H9 (cell line): ENCODE measurements around the gene ARSH. TPM values are rescaled to one million over a fixed set of nuclear protein-coding genes. Genes with fewer than 3 reads are reported as not detected.

Experiments used
- DNase-seq: peaks from one replicate; pipeline ENCODE4 v3.0.0-alpha.2; 2017
- H2AFZ ChIP-seq: one replicate; pipeline ENCODE4 v1.6.1; 2013; ENCODE audit warnings: mild to moderate bottlenecking, low read length, control low read depth, moderate library complexity
- H2AK5ac ChIP-seq: 2 replicates; pipeline ENCODE4 v1.6.1; 2013; ENCODE audit warnings: low read length, control low read depth, mixed read lengths; ENCODE audit not compliant: insufficient read length
- H2BK120ac ChIP-seq: one replicate; pipeline ENCODE4 v1.6.1; 2013; ENCODE audit warnings: low read depth, mild to moderate bottlenecking, low read length, control low read depth, inconsistent platforms; ENCODE audit not compliant: poor library complexity, severe bottlenecking
- H2BK12ac ChIP-seq: 2 replicates; pipeline ENCODE4 v1.6.1; 2013; ENCODE audit warnings: low read length, control low read depth, mixed read lengths, low read depth; ENCODE audit not compliant: insufficient read length
- H2BK15ac ChIP-seq: 2 replicates; pipeline ENCODE4 v1.6.1; 2013; ENCODE audit warnings: low read depth, low read length, control low read depth
- H2BK20ac ChIP-seq: one replicate; pipeline ENCODE4 v1.6.1; 2013; ENCODE audit warnings: low read depth, mild to moderate bottlenecking, low read length, control low read depth, inconsistent platforms; ENCODE audit not compliant: poor library complexity, severe bottlenecking
- H2BK5ac ChIP-seq: 2 replicates; pipeline ENCODE4 v1.6.1; 2013; ENCODE audit warnings: low read length, control low read depth, mixed read lengths; ENCODE audit not compliant: insufficient read length
- H3K14ac ChIP-seq: 2 replicates; pipeline ENCODE4 v1.6.1; 2013; ENCODE audit warnings: low read length, control low read depth; ENCODE audit not compliant: insufficient read depth
- H3K18ac ChIP-seq: 2 replicates; pipeline ENCODE4 v1.6.1; 2013; ENCODE audit warnings: low read depth, mild to moderate bottlenecking, mixed read lengths, low read length, control low read depth; ENCODE audit not compliant: insufficient read length
- H3K23ac ChIP-seq: 2 replicates; pipeline ENCODE4 v1.6.1; 2013; ENCODE audit warnings: low read length, control low read depth, mixed read lengths, low read depth; ENCODE audit not compliant: insufficient read length
- H3K23me2 ChIP-seq: 2 replicates; pipeline ENCODE4 v1.6.1; 2013; ENCODE audit warnings: low read depth, mild to moderate bottlenecking, mixed read lengths, low read length, control low read depth; ENCODE audit not compliant: insufficient read length, poor library complexity, severe bottlenecking
- H3K27ac ChIP-seq: 2 replicates; pipeline ENCODE4 v1.5.1; 2013; ENCODE audit warnings: low read length, control low read depth, mixed read lengths, low read depth; ENCODE audit not compliant: insufficient read length
- H3K27me3 ChIP-seq: 2 replicates; pipeline ENCODE4 v1.6.1; 2013; ENCODE audit warnings: low read length, control low read depth, inconsistent platforms; ENCODE audit not compliant: insufficient read depth
- H3K4ac ChIP-seq: 2 replicates; pipeline ENCODE4 v1.6.1; 2013; ENCODE audit warnings: low read depth, mild to moderate bottlenecking, control low read depth, inconsistent platforms, low read length, moderate library complexity
- H3K4me1 ChIP-seq: 2 replicates; pipeline ENCODE4 v1.6.1; 2013; ENCODE audit warnings: low read length, control low read depth, inconsistent platforms; ENCODE audit not compliant: insufficient read depth
- H3K4me2 ChIP-seq: 2 replicates; pipeline ENCODE4 v1.6.1; 2013; ENCODE audit warnings: low read length, control low read depth, mixed read lengths; ENCODE audit not compliant: insufficient read length, insufficient read depth
- H3K56ac ChIP-seq: 2 replicates; pipeline ENCODE4 v1.6.1; 2013; ENCODE audit warnings: low read depth, mild to moderate bottlenecking, mixed read lengths, low read length, control low read depth; ENCODE audit not compliant: insufficient read length
- H3K79me1 ChIP-seq: 2 replicates; pipeline ENCODE4 v1.6.1; 2013; ENCODE audit warnings: low read depth, mild to moderate bottlenecking, moderate library complexity, low read length, control low read depth, inconsistent platforms; ENCODE audit not compliant: insufficient read depth, poor library complexity, severe bottlenecking
- H3K79me2 ChIP-seq: 2 replicates; pipeline ENCODE4 v1.6.1; 2013; ENCODE audit warnings: low read length, control low read depth, inconsistent platforms; ENCODE audit not compliant: insufficient read depth
- H3K9ac ChIP-seq: 2 replicates; pipeline ENCODE4 v1.6.1; 2013; ENCODE audit warnings: low read length, control low read depth, mixed read lengths; ENCODE audit not compliant: insufficient read length; ENCODE audit errors: extremely low read depth
- H3K9me3 ChIP-seq: one replicate; pipeline ENCODE4 v1.6.1; 2013; ENCODE audit warnings: low read depth, low read length, inconsistent platforms; ENCODE audit not compliant: control insufficient read depth
- H3T11ph ChIP-seq: one replicate; pipeline ENCODE4 v1.6.1; 2013; ENCODE audit warnings: mild to moderate bottlenecking, low read length, control low read depth, inconsistent platforms
- H4K20me1 ChIP-seq: one replicate; pipeline ENCODE4 v1.6.1; 2013; ENCODE audit not compliant: control insufficient read depth, insufficient read length, insufficient read depth
- H4K5ac ChIP-seq: 2 replicates; pipeline ENCODE4 v1.6.1; 2013; ENCODE audit warnings: low read depth, mild to moderate bottlenecking, mixed read lengths, low read length, control low read depth; ENCODE audit not compliant: insufficient read length
- H4K8ac ChIP-seq: replicated peaks from 2 replicates; pipeline ENCODE4 v1.6.1; 2013; ENCODE audit warnings: low read length, control low read depth, mixed read lengths, low read depth; ENCODE audit not compliant: insufficient read length
- H4K91ac ChIP-seq: 2 replicates; pipeline ENCODE4 v1.6.1; 2013; ENCODE audit warnings: low read depth, mild to moderate bottlenecking, moderate library complexity, mixed read lengths, low read length, control low read depth; ENCODE audit not compliant: insufficient read length
- H3K27ac Mint-ChIP-seq, 3 experiments: 2 replicates in 2 of 3; 3 replicates in 1 of 3; pipeline ENCODE4 v1.8.0; 2020 to 2021; ENCODE audit warnings: mixed read lengths in 3 of 3, mild to moderate bottlenecking in 1 of 3, moderate library complexity in 1 of 3
- H3K27me3 Mint-ChIP-seq: 2 replicates; pipeline ENCODE4 v1.8.0; 2021; ENCODE audit warnings: low read depth, mild to moderate bottlenecking, moderate library complexity, mixed read lengths
- H3K36me3 Mint-ChIP-seq, 3 experiments: 2 replicates in 2 of 3; 3 replicates in 1 of 3; pipeline ENCODE4 v1.8.0; 2020 to 2021; ENCODE audit warnings: low read depth in 3 of 3, mixed read lengths in 3 of 3; ENCODE audit not compliant: insufficient read depth in 1 of 3
- H3K4me1 Mint-ChIP-seq, 2 experiments: 2 replicates each; pipeline ENCODE4 v1.8.0; 2020; ENCODE audit warnings: mixed read lengths in 2 of 2
- H3K4me3 Mint-ChIP-seq, 2 experiments: 2 replicates in 1 of 2; 3 replicates in 1 of 2; pipeline ENCODE4 v1.8.0; 2020 to 2021; ENCODE audit warnings: mild to moderate bottlenecking in 2 of 2, mixed read lengths in 2 of 2, moderate library complexity in 1 of 2
- H3K9me3 Mint-ChIP-seq, 2 experiments: 2 replicates in 1 of 2; 3 replicates in 1 of 2; pipeline ENCODE4 v1.8.0; 2020; ENCODE audit warnings: mild to moderate bottlenecking in 2 of 2, mixed read lengths in 2 of 2, moderate library complexity in 1 of 2
- CTCF ChIP-seq: fragments of 200-600 bp; sonication (generic); conservative IDR thresholded peaks from 3 replicates; pipeline ENCODE4 v1.8.0; 2021; ENCODE audit warnings: antibody characterized with exemption, mild to moderate bottlenecking
- WGBS: extraction: QIAGEN DNeasy Blood & Tissue Kit; methylation state at CpG from one replicate; pipeline ENCODE4 v1.1.7; 2013; ENCODE audit warnings: missing lambda C conversion rate, low lambda C conversion rate, mixed read lengths; ENCODE audit not compliant: insufficient read length; ENCODE audit errors: extremely low coverage; 5-methylcytosine and 5-hydroxymethylcytosine counted together
- total RNA-seq: library from RNA; stranded (reverse); gene quantifications from 2 replicates; pipeline ENCODE4 v1.2.1, GENCODE V29; 2021

Gene ARSH
- total RNA-seq, 1 experiment from 2014 or later = not detected

- Histone ChIP-seq H4K20me1 (no peaks in the 10 kb centered on the region), H3K27ac (no peak overlapping the region), H4K5ac (no peak overlapping the region), H3K23ac (no peak overlapping the region), H4K8ac (no peak overlapping the region), H3K9me3 (no peaks in the 10 kb centered on the region), H3K79me1 (no peaks in the 10 kb centered on the region), H3K9ac (no peak overlapping the region), H2BK20ac (no peak overlapping the region), H3K18ac (no peak overlapping the region), H3T11ph (no peak overlapping the region), H2BK120ac (no peak overlapping the region), H2AFZ (no peak overlapping the region), H3K27me3 (no peaks in the 10 kb centered on the region), H3K23me2 (no peaks in the 10 kb centered on the region), H3K4me1 (peaks cover 4% of the 10 kb centered on the region), H3K4ac (no peak overlapping the region), H3K56ac (no peak overlapping the region), H3K4me2 (no peak overlapping the region), H2BK12ac (no peak overlapping the region), H2BK15ac (no peak overlapping the region), H4K91ac (no peak overlapping the region), H3K14ac (no peak overlapping the region), H3K79me2 (no peaks in the 10 kb centered on the region), H2AK5ac (no peak overlapping the region), H2BK5ac (no peak overlapping the region)
- Mint-ChIP-seq H3K4me3 (no peak overlapping the region), H3K4me1 (peaks cover 46 to 48% of the 10 kb centered on the region in 2 experiments), H3K27ac (no peak overlapping the region), H3K27me3 (peaks cover 3% of the 10 kb centered on the region; the same call in 1 of the 2 replicates), H3K36me3 (peaks cover 7% of the 10 kb centered on the region in 3 experiments; a peak in 5 of 7 replicates), H3K9me3 (peaks cover 8 to 16% of the 10 kb centered on the region in 2 experiments)
- WGBS = no CpG with 5 or more reads among the region's 3 CpGs
- no peak for DNase-seq
- TF ChIP-seq CTCF = no peak
These were observed 39.3 kb upstream of the ARSH start for GRCh38 chrX:2967012-2967411.
